22Rv1 (cell line): Measurements from ENCODE around the gene OVOL3.

Experiments used
- ZFX ChIP-seq: fragments of 450-650 bp; IDR thresholded peaks from 2 replicates; pipeline ENCODE4 v1.6.1; 2017; ENCODE audit warnings: antibody characterized with exemption, borderline replicate concordance
- TF ChIP-seq, protein P1 (sequence below): fragments of 450-650 bp; IDR thresholded peaks from 2 replicates; pipeline ENCODE4 v1.5.1; 2017; ENCODE audit warnings: mild to moderate bottlenecking

DNA sequence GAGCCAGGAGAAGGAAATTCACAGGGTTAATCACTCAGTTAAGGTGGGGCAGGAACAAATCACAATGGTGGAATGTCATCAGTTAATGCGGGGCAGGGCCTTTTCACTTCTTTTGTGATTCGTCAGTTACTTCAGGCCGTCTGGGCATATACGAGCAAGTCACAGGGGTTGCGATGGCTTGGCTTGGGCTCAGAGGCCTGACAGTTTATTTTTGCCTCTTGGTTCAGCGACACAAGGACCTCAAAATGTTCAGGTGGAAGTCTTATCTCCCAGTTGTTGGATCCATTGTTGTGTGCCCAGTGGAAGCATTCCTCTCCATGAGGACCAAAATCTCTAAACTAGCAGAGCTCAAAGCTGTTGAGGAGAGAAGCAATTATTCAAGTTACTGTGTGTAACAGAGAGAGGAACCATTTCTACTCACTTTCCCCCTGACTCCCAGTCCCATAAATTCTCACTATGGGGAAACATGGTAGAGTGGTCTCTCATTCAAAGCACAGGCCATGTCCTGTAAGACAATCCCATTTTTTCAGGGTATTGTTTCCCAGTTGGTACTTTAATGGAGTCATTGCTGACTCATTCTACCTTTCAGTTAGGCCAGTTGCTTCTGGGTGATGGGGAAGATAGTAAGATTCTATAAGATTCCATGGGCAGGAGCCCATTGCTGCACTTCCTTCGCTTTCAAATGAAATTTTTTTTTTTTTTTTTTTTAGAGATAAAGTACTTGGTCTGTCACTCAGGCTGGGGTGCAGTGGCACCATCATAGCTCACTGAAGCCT lies 50.1 kb downstream of the OVOL3 start:
- TF ChIP-seq, protein P1, sequence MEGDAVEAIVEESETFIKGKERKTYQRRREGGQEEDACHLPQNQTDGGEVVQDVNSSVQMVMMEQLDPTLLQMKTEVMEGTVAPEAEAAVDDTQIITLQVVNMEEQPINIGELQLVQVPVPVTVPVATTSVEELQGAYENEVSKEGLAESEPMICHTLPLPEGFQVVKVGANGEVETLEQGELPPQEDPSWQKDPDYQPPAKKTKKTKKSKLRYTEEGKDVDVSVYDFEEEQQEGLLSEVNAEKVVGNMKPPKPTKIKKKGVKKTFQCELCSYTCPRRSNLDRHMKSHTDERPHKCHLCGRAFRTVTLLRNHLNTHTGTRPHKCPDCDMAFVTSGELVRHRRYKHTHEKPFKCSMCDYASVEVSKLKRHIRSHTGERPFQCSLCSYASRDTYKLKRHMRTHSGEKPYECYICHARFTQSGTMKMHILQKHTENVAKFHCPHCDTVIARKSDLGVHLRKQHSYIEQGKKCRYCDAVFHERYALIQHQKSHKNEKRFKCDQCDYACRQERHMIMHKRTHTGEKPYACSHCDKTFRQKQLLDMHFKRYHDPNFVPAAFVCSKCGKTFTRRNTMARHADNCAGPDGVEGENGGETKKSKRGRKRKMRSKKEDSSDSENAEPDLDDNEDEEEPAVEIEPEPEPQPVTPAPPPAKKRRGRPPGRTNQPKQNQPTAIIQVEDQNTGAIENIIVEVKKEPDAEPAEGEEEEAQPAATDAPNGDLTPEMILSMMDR = no peak
- no peak for TF ChIP-seq ZFX
